Activated CD8-positive, alpha-beta T cell treated with anti-CD3 and anti-CD28 coated beads for 36 hours (primary cell): ENCODE data around the gene TNNT3. TPM values are rescaled to one million over a fixed set of nuclear protein-coding genes. Genes with fewer than 3 reads are reported as not detected.

Source experiments
- ATAC-seq: fragments of 200-7000 bp; cut with Tn5 transposase; one replicate; pipeline ENCODE4 v1.10.0; 2021; ENCODE audit warnings: mild to moderate bottlenecking, moderate library complexity
- CTCF ChIA-PET: fragments of 350-600 bp; sonication (Branson Sonifier 250); formaldehyde crosslinking; loops from one replicate; lab custom pipeline; 2021; ENCODE audit warnings: antibody characterized with exemption; lab: Charles Lee
- POLR2A ChIA-PET: fragments of 350-600 bp; sonication (Branson Sonifier 250); formaldehyde crosslinking; loops from one replicate; lab custom pipeline; 2021; ENCODE audit warnings: antibody characterized with exemption; lab: Charles Lee
- DNase-seq: peaks from one replicate; pipeline ENCODE4 v3.0.0-alpha.2; 2020
- H3K27ac Mint-ChIP-seq: one replicate; pipeline ENCODE4 v1.8.0; 2021; ENCODE audit warnings: mild to moderate bottlenecking, mixed read lengths
- H3K27me3 Mint-ChIP-seq: one replicate; pipeline ENCODE4 v1.8.0; 2021; ENCODE audit warnings: mixed read lengths
- H3K36me3 Mint-ChIP-seq: one replicate; pipeline ENCODE4 v1.8.0; 2021; ENCODE audit warnings: low read depth, mixed read lengths
- H3K4me1 Mint-ChIP-seq: one replicate; pipeline ENCODE4 v1.8.0; 2021; ENCODE audit warnings: low read depth, mixed read lengths
- H3K4me3 Mint-ChIP-seq: one replicate; pipeline ENCODE4 v1.8.0; 2021; ENCODE audit warnings: mild to moderate bottlenecking, moderate library complexity, mixed read lengths
- H3K9me3 Mint-ChIP-seq: one replicate; pipeline ENCODE4 v1.8.0; 2021; ENCODE audit warnings: mixed read lengths
- CTCF ChIP-seq: fragments of 200-600 bp; IDR thresholded peaks from one replicate; pipeline ENCODE4 v1.8.0; 2022; ENCODE audit warnings: antibody characterized with exemption, mild to moderate bottlenecking
- intact Hi-C: fragments of 100-400 bp; cut with micrococcal nuclease; formaldehyde crosslinking; loops from one replicate; pipeline ENCODE4 v1.10.0; 2022
- total RNA-seq, 2 experiments: library from RNA; stranded (reverse); gene quantifications; one replicate each; pipeline ENCODE4 v1.2.3, GENCODE V29; 2021

Gene TNNT3
- total RNA-seq, 2 experiments from 2014 or later: 4.9 to 5.4 TPM

- no peak for DNase-seq
- intact Hi-C loops: loop anchor here (5.0 kb wide), 1 partner anchor 38 kb away; no protein-coding TSS in a partner anchor
- POLR2A ChIA-PET: interaction anchor here (0.8 kb wide), 1 partner anchor 14 kb away, joined by 3 read pairs; no protein-coding TSS in a partner anchor
These were observed 20.4 kb upstream of the TNNT3 start for GRCh38 chr11:1899090-1899489.

GRCh38 chr11:1899686-1900085 is 19.8 kb upstream of the TNNT3 start:
- H3K36me3 Mint-ChIP-seq: no peaks in the 10 kb centered on the region
- intact Hi-C loops: loop anchor here (5.0 kb wide), 1 partner anchor 38 kb away; no protein-coding TSS in a partner anchor
- no peak for ATAC-seq
- CTCF ChIA-PET: interaction anchor here (0.9 to 3.4 kb wide), 4 partner anchors 17 to 252 kb away, joined by 3 to 10 read pairs (median 4); no protein-coding TSS in a partner anchor
- peaks cover 3% of the 10 kb centered on the region for H3K4me1 Mint-ChIP-seq
- H3K27ac Mint-ChIP-seq: no peak overlapping the region
- TF ChIP-seq CTCF: no peak
- no peak for DNase-seq
- no peaks in the 10 kb centered on the region for H3K9me3 Mint-ChIP-seq
- peaks cover 16% of the 10 kb centered on the region for H3K27me3 Mint-ChIP-seq
- H3K4me3 Mint-ChIP-seq: no peak overlapping the region
- POLR2A ChIA-PET: no interaction called here

More at GRCh38 chr11:1899090-1899489, 20.4 kb upstream of the TNNT3 start:
- Mint-ChIP-seq H3K36me3 (no peaks in the 10 kb centered on the region), H3K4me1 (peaks cover 3% of the 10 kb centered on the region), H3K9me3 (no peaks in the 10 kb centered on the region), H3K4me3 (no peak overlapping the region), H3K27ac (no peak overlapping the region), H3K27me3 (peaks cover 16% of the 10 kb centered on the region)
- TF ChIP-seq CTCF: no peak
- CTCF ChIA-PET: interaction anchor here (0.9 to 3.4 kb wide), 4 partner anchors 17 to 253 kb away, joined by 3 to 10 read pairs (median 4); no protein-coding TSS in a partner anchor
- no peak for ATAC-seq

GRCh38 chr11:1906181-1906580 is 13.3 kb upstream of the TNNT3 start:
- POLR2A ChIA-PET: no interaction called here

GRCh38 chr11:1906611-1907423 is 12.7 kb upstream of the TNNT3 start:
- DNase-seq (no peak), ATAC-seq (no peak)
- POLR2A ChIA-PET: no interaction called here
- Mint-ChIP-seq H3K36me3 (no peaks in the 10 kb centered on the region), H3K4me1 (no peaks in the 10 kb centered on the region), H3K27ac (no peak overlapping the region), H3K27me3 (peaks cover 3% of the 10 kb centered on the region), H3K9me3 (no peaks in the 10 kb centered on the region), H3K4me3 (no peak overlapping the region)
- CTCF ChIA-PET: interaction anchor here (0.8 to 2.7 kb wide), 7 partner anchors 9 to 245 kb away, joined by 3 to 12 read pairs (median 3); no protein-coding TSS in a partner anchor
- TF ChIP-seq CTCF: no peak
- intact Hi-C loops: no loop called here

More at GRCh38 chr11:1906181-1906580, 13.3 kb upstream of the TNNT3 start:
- DNase-seq: no peak
- intact Hi-C loops: no loop called here
- Mint-ChIP-seq H3K4me1 (no peaks in the 10 kb centered on the region), H3K27me3 (peaks cover 3% of the 10 kb centered on the region), H3K4me3 (no peak overlapping the region), H3K27ac (no peak overlapping the region), H3K9me3 (no peaks in the 10 kb centered on the region), H3K36me3 (no peaks in the 10 kb centered on the region)
- no peak for TF ChIP-seq CTCF
- ATAC-seq: no peak
- CTCF ChIA-PET: interaction anchor here (0.8 to 2.7 kb wide), 5 partner anchors 9 to 212 kb away, joined by 3 to 12 read pairs (median 4); no protein-coding TSS in a partner anchor
